Glutamatergic neuron (in vitro differentiated cells): ENCODE data around the gene PPP1R26. TPM values are rescaled to one million over a fixed set of nuclear protein-coding genes. Genes with fewer than 3 reads are reported as not detected.

Experiments
- DNase-seq: peaks from one replicate; pipeline ENCODE4 v3.0.0; 2022
- H3K27ac Mint-ChIP-seq: one replicate; pipeline ENCODE4 v1.8.0; 2020; ENCODE audit warnings: mild to moderate bottlenecking, mixed read lengths, inconsistent platforms; ENCODE audit not compliant: unreplicated experiment
- H3K27me3 Mint-ChIP-seq: one replicate; pipeline ENCODE4 v1.8.0; 2020; ENCODE audit warnings: mild to moderate bottlenecking, moderate library complexity, mixed read lengths, inconsistent platforms; ENCODE audit not compliant: unreplicated experiment
- H3K36me3 Mint-ChIP-seq: one replicate; pipeline ENCODE4 v1.8.0; 2020; ENCODE audit warnings: mild to moderate bottlenecking, mixed read lengths, inconsistent platforms; ENCODE audit not compliant: unreplicated experiment
- H3K4me1 Mint-ChIP-seq: one replicate; pipeline ENCODE4 v1.8.0; 2020; ENCODE audit warnings: mild to moderate bottlenecking, low read depth, mixed read lengths, inconsistent platforms; ENCODE audit not compliant: unreplicated experiment
- H3K4me3 Mint-ChIP-seq: one replicate; pipeline ENCODE4 v1.8.0; 2020; ENCODE audit warnings: mild to moderate bottlenecking, mixed read lengths, inconsistent platforms; ENCODE audit not compliant: unreplicated experiment
- H3K9me3 Mint-ChIP-seq: one replicate; pipeline ENCODE4 v1.8.0; 2020; ENCODE audit warnings: mild to moderate bottlenecking, moderate library complexity, mixed read lengths, inconsistent platforms; ENCODE audit not compliant: unreplicated experiment
- total RNA-seq: library from RNA; stranded (reverse); fragmentation: NEBNext Ultra II Directional; extraction: Animal tissue kit (Norgen Biotek cat#: 25700); gene quantifications from one replicate; pipeline ENCODE4 v1.2.1, GENCODE V29; 2021; ENCODE audit not compliant: unreplicated experiment
- TF ChIP-seq, protein P1 (sequence below): fragments of 200-600 bp; sonication (generic); IDR thresholded peaks from one replicate; pipeline ENCODE4 v1.5.0; 2021; ENCODE audit not compliant: partially characterized antibody, unreplicated experiment

PPP1R26 gene
- total RNA-seq, 1 donor from 2014 or later, result 22.2 TPM

DNA sequence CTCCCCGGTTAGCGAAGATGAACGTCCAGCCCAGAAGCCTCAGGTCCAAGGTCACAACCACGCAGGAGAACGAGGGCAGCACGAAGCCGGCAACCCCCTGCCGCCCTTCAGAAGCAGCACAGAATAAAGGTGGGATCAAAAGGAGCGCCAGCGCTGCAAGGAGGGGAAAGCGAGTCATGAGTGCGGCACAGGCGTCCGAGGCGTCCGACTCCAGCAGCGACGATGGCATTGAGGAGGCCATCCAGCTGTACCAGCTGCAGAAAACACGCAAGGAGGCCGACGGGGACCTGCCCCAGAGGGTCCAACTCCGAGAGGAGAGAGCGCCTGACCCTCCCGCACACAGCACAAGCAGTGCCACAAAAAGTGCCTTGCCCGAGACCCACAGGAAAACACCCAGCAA is 5.8 kb downstream of the PPP1R26 start:
- no peak for DNase-seq
- Mint-ChIP-seq H3K36me3 (no peaks in the 10 kb centered on the region), H3K9me3 (peaks cover 4% of the 10 kb centered on the region), H3K4me1 (peaks cover 10% of the 10 kb centered on the region), H3K27ac (peak overlapping the region; percentile 43), H3K4me3 (no peak overlapping the region), H3K27me3 (peaks cover 5% of the 10 kb centered on the region)
- TF ChIP-seq, protein P1, sequence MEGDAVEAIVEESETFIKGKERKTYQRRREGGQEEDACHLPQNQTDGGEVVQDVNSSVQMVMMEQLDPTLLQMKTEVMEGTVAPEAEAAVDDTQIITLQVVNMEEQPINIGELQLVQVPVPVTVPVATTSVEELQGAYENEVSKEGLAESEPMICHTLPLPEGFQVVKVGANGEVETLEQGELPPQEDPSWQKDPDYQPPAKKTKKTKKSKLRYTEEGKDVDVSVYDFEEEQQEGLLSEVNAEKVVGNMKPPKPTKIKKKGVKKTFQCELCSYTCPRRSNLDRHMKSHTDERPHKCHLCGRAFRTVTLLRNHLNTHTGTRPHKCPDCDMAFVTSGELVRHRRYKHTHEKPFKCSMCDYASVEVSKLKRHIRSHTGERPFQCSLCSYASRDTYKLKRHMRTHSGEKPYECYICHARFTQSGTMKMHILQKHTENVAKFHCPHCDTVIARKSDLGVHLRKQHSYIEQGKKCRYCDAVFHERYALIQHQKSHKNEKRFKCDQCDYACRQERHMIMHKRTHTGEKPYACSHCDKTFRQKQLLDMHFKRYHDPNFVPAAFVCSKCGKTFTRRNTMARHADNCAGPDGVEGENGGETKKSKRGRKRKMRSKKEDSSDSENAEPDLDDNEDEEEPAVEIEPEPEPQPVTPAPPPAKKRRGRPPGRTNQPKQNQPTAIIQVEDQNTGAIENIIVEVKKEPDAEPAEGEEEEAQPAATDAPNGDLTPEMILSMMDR, result no peak

DNA sequence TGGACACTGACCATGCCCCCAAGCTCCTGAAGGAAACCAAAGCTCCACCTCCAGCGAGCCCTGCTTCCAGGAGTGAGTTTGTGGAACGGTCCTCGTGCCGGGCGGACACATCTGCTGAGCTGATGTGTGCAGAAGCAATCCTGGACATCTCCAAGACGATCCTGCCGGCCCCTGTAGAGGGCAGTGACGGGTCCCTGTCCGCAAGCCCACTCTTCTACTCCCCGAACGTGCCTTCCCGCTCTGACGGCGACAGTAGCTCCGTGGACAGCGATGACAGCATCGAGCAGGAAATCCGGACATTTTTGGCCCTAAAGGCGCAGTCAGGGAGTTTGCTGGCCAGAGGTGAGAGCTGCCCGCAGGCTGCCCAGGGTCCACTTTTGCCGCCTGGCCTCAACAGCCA is 6.2 kb downstream of the PPP1R26 start:
- Mint-ChIP-seq H3K4me1 (peaks cover 10% of the 10 kb centered on the region), H3K27ac (no peak overlapping the region), H3K36me3 (no peaks in the 10 kb centered on the region), H3K4me3 (no peak overlapping the region), H3K27me3 (peaks cover 5% of the 10 kb centered on the region), H3K9me3 (peaks cover 4% of the 10 kb centered on the region)
- TF ChIP-seq, protein P1, result no peak
- DNase-seq, result no peak

DNA sequence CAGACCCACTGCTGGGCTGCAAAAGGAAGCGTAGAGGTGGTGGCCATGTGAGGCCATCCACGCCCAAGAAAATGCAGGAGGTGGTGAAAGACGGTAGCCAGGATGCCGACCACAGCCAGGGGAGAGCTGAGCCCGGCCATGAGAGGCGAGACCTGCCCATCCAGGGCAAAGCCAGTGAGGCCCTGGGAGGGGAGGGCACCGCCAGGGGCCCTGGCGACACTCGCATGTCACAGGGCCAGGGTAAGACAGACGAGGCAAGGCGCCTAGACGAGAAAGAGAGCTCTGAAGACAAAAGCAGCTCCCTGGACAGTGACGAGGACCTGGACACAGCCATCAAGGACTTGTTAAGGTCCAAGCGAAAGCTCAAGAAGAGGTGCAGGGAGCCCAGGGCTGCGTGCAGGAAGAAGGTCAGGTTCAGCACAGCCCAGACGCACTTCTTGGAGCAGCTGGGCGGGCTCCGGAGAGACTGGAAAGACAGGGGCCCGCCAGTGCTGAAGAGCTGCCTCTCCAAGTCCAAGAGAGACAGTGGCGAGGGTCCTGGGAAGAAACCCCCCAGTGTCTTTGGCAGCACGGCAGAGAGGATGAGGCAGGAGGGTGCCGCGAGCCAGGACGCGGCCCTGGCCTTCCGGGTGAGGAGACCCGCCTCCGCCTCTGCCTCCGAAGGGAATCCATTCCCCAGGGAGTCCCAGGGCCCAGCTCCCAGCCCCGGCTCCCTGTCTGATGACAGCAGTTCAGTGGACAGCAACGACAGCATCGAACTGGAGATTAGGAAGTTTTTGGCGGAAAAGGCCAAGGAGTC is 6.9 kb downstream of the PPP1R26 start:
- peaks cover 5% of the 10 kb centered on the region for H3K27me3 Mint-ChIP-seq
- TF ChIP-seq, protein P1, result no peak
- H3K9me3 Mint-ChIP-seq, result peaks cover 4% of the 10 kb centered on the region
- no peaks in the 10 kb centered on the region for H3K36me3 Mint-ChIP-seq
- H3K4me3 Mint-ChIP-seq, result no peak overlapping the region
- DNase-seq, result peak; percentile 4
- H3K27ac Mint-ChIP-seq, result no peak overlapping the region
- peaks cover 14% of the 10 kb centered on the region for H3K4me1 Mint-ChIP-seq

DNA sequence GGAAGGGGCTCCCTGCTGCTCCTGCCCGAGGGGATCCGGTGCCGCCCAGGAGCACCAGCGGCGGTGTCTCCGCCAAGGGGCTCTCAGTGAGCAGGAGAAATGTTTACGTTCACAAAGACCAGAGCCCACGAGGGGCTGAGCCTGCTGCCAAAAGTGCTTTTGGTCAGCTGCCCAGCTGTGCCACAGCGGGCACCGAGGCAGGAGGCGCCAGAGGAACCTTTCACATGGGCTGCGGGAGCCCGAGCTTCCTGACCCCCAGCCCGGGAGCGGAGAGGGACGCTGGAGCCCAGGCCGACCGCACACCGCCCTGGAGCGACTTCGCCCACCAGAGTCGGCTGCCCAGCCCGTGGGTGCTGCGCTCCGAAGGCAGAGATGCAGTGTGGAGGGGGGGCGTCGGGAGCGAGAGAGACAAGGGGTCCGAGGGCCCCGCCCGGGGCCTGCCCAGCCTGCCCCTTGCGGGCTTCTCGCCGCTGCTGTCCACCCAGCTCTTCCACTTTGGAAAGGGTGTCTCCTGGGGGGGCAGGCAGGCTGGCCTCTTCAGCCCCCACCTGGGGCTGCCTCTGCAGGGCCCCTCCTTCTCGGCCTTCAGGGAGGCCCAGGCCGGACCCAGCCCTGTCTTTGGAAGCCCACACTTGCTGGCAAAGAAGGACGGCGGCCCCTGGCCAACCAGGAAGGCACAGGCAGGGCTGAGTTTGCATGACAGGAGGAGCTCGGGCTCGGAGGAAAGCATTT is 7.9 kb downstream of the PPP1R26 start:
- peak; percentile 16 for DNase-seq
- Mint-ChIP-seq H3K27ac (no peak overlapping the region), H3K4me1 (peaks cover 15% of the 10 kb centered on the region), H3K27me3 (peaks cover 5% of the 10 kb centered on the region), H3K4me3 (no peak overlapping the region), H3K36me3 (no peaks in the 10 kb centered on the region), H3K9me3 (peaks cover 2% of the 10 kb centered on the region)
- TF ChIP-seq, protein P1, result no peak

DNA sequence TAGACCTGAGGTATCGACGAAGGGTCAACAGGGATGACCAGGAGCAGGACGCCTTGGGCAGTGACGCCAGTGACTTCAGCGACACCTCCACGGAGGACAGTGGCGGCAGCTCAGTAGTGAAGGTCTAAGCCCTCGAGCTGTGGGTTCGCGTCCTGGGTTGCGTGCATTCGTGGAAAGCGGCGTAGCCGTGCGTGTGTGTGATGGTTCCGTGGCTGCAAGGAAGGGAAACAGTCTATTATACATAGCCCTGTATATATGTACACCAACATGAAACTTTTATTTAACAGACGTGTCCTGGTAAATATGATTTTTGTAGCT is 8.4 kb downstream of the PPP1R26 start:
- H3K4me3 Mint-ChIP-seq, result no peak overlapping the region
- H3K9me3 Mint-ChIP-seq, result peaks cover 2% of the 10 kb centered on the region
- H3K27me3 Mint-ChIP-seq, result peaks cover 5% of the 10 kb centered on the region
- H3K4me1 Mint-ChIP-seq, result peaks cover 15% of the 10 kb centered on the region
- TF ChIP-seq, protein P1, result no peak
- no peaks in the 10 kb centered on the region for H3K36me3 Mint-ChIP-seq
- DNase-seq, result no peak
- no peak overlapping the region for H3K27ac Mint-ChIP-seq
